MM.1S (cell line): ENCODE measurements around the gene AZIN2.
A peak's percentile ranks its signal among the peaks of the same experiment; 100 is the strongest.
"Not testable (repeated sequence)": the region's sequence is repeated elsewhere in the genome, so short reads cannot be mapped to it uniquely, and the experiment has no call there.

ENCODE experiments used
- DNase-seq: peaks from one replicate; pipeline ENCODE4 v3.0.0-alpha.2; 2015
- H2AFZ ChIP-seq: fragments of 300-600 bp; sonication (generic); 2 replicates; pipeline ENCODE4 v1.6.0; 2016; ENCODE audit warnings: antibody characterized with exemption, low read length
- H3F3A ChIP-seq: fragments of 300-600 bp; sonication (generic); 2 replicates; pipeline ENCODE4 v1.6.1; 2016; ENCODE audit warnings: mild to moderate bottlenecking, antibody characterized with exemption, low read length, moderate library complexity, mixed read lengths; ENCODE audit not compliant: insufficient read depth
- H3K27ac ChIP-seq: fragments of 300-600 bp; sonication (generic); 2 replicates; pipeline ENCODE4 v1.5.1; 2016; ENCODE audit warnings: mild to moderate bottlenecking, low read length
- H3K27me3 ChIP-seq: fragments of 300-600 bp; sonication (generic); replicated peaks from 2 replicates; pipeline ENCODE4 v1.6.0; 2016; ENCODE audit warnings: low read length; ENCODE audit not compliant: insufficient read depth
- H3K36me3 ChIP-seq: fragments of 300-600 bp; sonication (generic); replicated peaks from 2 replicates; pipeline ENCODE4 v1.6.1; 2016; ENCODE audit warnings: mild to moderate bottlenecking, low read length, mixed read lengths; ENCODE audit not compliant: insufficient read depth
- H3K4me1 ChIP-seq: fragments of 300-600 bp; sonication (generic); 2 replicates; pipeline ENCODE4 v1.6.1; 2016; ENCODE audit warnings: low read length, mixed read lengths
- H3K4me2 ChIP-seq: fragments of 300-600 bp; sonication (generic); 2 replicates; pipeline ENCODE4 v1.6.0; 2016; ENCODE audit warnings: low read depth, low read length
- H3K4me3 ChIP-seq: fragments of 300-600 bp; sonication (generic); 2 replicates; pipeline ENCODE4 v1.5.1; 2016; ENCODE audit warnings: low read length, mixed read lengths
- H3K79me2 ChIP-seq: fragments of 300-600 bp; sonication (generic); 2 replicates; pipeline ENCODE4 v1.6.1; 2016; ENCODE audit warnings: mixed run types, low read length, mixed read lengths
- H3K9ac ChIP-seq: fragments of 300-600 bp; sonication (generic); 2 replicates; pipeline ENCODE4 v1.6.1; 2016; ENCODE audit warnings: low read length, mixed read lengths
- H3K9me2 ChIP-seq: fragments of 300-600 bp; sonication (generic); replicated peaks from 2 replicates; pipeline ENCODE4 v1.6.1; 2016; ENCODE audit warnings: mild to moderate bottlenecking, low read length, mixed read lengths; ENCODE audit not compliant: insufficient read depth
- H3K9me3 ChIP-seq: fragments of 300-600 bp; sonication (generic); replicated peaks from 2 replicates; pipeline ENCODE4 v1.6.1; 2016; ENCODE audit warnings: mild to moderate bottlenecking, low read length, mixed read lengths; ENCODE audit not compliant: insufficient read depth
- H4K20me1 ChIP-seq: fragments of 300-600 bp; sonication (generic); 2 replicates; pipeline ENCODE4 v1.6.1; 2016; ENCODE audit warnings: mild to moderate bottlenecking, low read length, moderate library complexity, mixed read lengths; ENCODE audit not compliant: insufficient read depth
- EZH2 ChIP-seq: fragments of 300-600 bp; sonication (generic); optimal IDR thresholded peaks from 2 replicates; pipeline ENCODE3; 2017; ENCODE audit warnings: low read depth, mild to moderate bottlenecking, antibody characterized with exemption, low read length, mixed read lengths
- EZH2phosphoT487 ChIP-seq: fragments of 300-600 bp; sonication (generic); IDR thresholded peaks from 2 replicates; pipeline ENCODE4 v1.6.1; 2018; ENCODE audit warnings: antibody characterized with exemption, low read length
- TF ChIP-seq, protein P1 (sequence below): fragments of 300-600 bp; sonication (generic); IDR thresholded peaks from 2 replicates; pipeline ENCODE4 v1.5.1; 2016; ENCODE audit warnings: antibody characterized with exemption, low read length, mixed read lengths

The AZIN2 gene

DNA sequence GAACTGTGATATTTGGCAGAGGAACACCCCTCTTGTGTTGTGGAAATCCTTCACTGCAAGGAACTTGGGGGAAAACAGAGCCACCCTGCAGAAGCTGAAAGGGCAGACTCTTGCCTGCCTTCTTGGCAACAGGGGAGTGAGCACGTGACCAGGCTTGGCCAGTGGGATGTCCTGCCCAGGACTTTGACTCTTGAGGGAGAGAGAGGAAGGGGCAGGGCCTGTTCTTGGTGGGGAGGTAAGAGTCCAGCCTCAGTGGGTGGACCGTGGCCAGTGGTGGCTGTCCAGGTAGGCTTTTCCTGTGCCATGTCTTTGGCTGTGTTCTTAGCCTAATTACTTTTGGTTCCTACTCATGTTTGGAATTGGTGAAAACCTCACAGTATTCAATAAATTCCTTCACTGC lies 35.7 kb upstream of the AZIN2 start:
- Histone ChIP-seq H3K27me3 (no peaks in the 10 kb centered on the region), H3K9me3 (no peaks in the 10 kb centered on the region), H3K9ac (no peak overlapping the region), H3K4me1 (peaks cover 2% of the 10 kb centered on the region), H3K9me2 (no peaks in the 10 kb centered on the region), H3K27ac (no peak overlapping the region), H3K4me2 (no peak overlapping the region), H4K20me1 (no peaks in the 10 kb centered on the region), H3K79me2 (no peaks in the 10 kb centered on the region), H3K36me3 (no peaks in the 10 kb centered on the region), H2AFZ (no peak overlapping the region), H3K4me3 (no peak overlapping the region), H3F3A (no peaks in the 10 kb centered on the region)
- TF ChIP-seq EZH2phosphoT487 (no peak), EZH2 (no peak)
- TF ChIP-seq, protein P1, sequence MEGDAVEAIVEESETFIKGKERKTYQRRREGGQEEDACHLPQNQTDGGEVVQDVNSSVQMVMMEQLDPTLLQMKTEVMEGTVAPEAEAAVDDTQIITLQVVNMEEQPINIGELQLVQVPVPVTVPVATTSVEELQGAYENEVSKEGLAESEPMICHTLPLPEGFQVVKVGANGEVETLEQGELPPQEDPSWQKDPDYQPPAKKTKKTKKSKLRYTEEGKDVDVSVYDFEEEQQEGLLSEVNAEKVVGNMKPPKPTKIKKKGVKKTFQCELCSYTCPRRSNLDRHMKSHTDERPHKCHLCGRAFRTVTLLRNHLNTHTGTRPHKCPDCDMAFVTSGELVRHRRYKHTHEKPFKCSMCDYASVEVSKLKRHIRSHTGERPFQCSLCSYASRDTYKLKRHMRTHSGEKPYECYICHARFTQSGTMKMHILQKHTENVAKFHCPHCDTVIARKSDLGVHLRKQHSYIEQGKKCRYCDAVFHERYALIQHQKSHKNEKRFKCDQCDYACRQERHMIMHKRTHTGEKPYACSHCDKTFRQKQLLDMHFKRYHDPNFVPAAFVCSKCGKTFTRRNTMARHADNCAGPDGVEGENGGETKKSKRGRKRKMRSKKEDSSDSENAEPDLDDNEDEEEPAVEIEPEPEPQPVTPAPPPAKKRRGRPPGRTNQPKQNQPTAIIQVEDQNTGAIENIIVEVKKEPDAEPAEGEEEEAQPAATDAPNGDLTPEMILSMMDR, result no peak
- DNase-seq, result peak; percentile 18

DNA sequence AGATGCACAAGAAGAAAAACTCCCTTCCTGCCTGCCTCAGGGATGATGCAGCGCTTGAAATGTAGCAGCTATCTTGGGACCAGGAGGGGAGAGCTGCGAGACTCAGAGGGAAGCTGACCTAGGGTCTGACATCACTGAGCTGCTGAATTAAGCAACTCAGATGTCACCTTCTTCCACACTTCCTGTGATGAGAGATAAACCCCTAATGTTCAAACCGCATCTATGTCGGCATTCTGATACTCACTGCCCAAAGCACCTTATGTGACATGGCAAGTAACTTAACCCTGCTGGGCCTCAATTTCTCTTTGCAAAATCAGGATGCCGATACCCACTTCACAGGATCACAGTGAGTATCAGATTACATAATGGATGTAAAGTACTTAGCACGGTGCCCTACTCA lies 35.1 kb upstream of the AZIN2 start:
- H3K27me3 ChIP-seq, result no peaks in the 10 kb centered on the region
- no peak overlapping the region for H3K9ac ChIP-seq
- H3K27ac ChIP-seq, result no peak overlapping the region
- H3K36me3 ChIP-seq, result no peaks in the 10 kb centered on the region
- H3K4me1 ChIP-seq, result peaks cover 8% of the 10 kb centered on the region
- TF ChIP-seq, protein P1, result no peak
- TF ChIP-seq EZH2phosphoT487, result no peak
- no peak for TF ChIP-seq EZH2
- H3K9me2 ChIP-seq, result no peaks in the 10 kb centered on the region
- H3F3A ChIP-seq, result no peaks in the 10 kb centered on the region
- no peak overlapping the region for H3K4me2 ChIP-seq
- H3K4me3 ChIP-seq, result no peak overlapping the region
- H2AFZ ChIP-seq, result no peak overlapping the region
- H3K9me3 ChIP-seq, result no peaks in the 10 kb centered on the region
- no peak for DNase-seq
- no peaks in the 10 kb centered on the region for H4K20me1 ChIP-seq
- H3K79me2 ChIP-seq, result no peaks in the 10 kb centered on the region

DNA sequence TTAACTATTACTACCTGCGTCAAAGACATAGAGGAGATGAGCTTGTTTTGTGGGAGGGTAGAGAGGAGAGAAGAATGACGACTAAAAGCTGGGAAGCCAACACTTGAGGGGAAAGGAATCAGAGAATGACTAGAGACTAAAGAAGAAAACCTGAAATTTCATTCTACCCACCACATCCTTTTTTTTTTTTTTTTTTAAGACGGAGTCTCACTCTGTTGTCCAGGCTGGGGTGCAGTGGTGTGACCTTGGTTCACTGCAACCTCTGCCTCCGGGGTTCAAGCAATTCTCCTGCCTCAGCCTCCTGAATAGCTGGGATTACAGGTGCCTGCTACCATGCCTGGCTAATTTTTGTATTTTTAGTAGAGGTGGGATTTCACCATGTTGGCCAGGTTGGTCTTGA lies 34.7 kb upstream of the AZIN2 start:
- H3K4me1 ChIP-seq, H3K9me2 ChIP-seq, H3F3A ChIP-seq, DNase-seq, H4K20me1 ChIP-seq, H3K27ac ChIP-seq, H3K4me3 ChIP-seq, H3K4me2 ChIP-seq, H3K27me3 ChIP-seq, H3K79me2 ChIP-seq, H3K9ac ChIP-seq, H3K36me3 ChIP-seq, H3K9me3 ChIP-seq, H2AFZ ChIP-seq: not testable (repeated sequence)

DNA sequence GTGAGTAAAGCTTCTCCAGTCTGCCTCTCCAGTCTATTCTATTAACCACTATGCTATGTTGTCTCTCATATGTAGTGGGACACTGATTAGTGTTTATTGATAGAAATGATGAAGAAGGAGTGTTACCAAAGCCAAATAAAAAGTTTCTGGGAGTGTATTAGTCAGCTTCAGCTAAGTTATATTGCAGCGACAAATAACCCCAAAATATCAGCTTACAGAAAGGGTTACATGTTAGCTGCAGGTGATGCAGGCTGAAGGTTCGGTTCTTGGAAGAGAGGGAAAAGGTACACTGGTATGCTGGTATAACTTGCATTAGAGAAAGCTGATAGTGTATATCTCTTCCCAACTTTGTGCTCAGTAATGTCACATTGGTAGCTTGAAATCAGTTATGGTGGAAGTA lies 33.7 kb upstream of the AZIN2 start:
- Histone ChIP-seq H3K79me2 (no peaks in the 10 kb centered on the region), H3K9me2 (no peaks in the 10 kb centered on the region), H2AFZ (no peak overlapping the region), H3K4me2 (no peak overlapping the region), H3K36me3 (no peaks in the 10 kb centered on the region), H3K4me1 (peaks cover 8% of the 10 kb centered on the region), H3K9me3 (no peaks in the 10 kb centered on the region), H3K9ac (no peak overlapping the region), H4K20me1 (no peaks in the 10 kb centered on the region), H3F3A (no peaks in the 10 kb centered on the region), H3K27ac (no peak overlapping the region), H3K27me3 (no peaks in the 10 kb centered on the region), H3K4me3 (no peak overlapping the region)
- TF ChIP-seq EZH2phosphoT487, result no peak
- no peak for TF ChIP-seq EZH2
- TF ChIP-seq, protein P1, result no peak
- DNase-seq, result no peak
